ENCODE measurements around the gene OPA3.

DNA sequence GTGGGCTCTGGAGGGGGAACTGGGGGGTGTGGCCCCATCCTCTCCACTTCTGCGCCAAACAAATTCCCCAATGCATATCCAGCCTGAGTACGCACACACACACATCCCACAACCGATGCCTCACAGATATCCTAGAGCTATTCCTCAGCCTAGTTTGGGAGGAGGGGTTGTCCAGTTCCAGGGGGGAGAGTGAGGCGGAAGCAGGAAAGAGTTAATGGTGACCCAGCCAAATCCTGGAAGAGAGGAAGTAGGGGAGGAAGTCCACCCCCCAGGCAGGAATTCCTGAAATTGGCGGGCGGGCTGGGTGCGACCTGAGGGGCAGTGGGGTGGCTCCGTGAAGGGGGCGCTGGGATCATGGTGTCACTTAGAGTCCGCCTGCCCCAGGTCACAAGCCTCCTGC lies 16.5 kb upstream of the OPA3 start:
- TF ChIP-seq, protein P1, sequence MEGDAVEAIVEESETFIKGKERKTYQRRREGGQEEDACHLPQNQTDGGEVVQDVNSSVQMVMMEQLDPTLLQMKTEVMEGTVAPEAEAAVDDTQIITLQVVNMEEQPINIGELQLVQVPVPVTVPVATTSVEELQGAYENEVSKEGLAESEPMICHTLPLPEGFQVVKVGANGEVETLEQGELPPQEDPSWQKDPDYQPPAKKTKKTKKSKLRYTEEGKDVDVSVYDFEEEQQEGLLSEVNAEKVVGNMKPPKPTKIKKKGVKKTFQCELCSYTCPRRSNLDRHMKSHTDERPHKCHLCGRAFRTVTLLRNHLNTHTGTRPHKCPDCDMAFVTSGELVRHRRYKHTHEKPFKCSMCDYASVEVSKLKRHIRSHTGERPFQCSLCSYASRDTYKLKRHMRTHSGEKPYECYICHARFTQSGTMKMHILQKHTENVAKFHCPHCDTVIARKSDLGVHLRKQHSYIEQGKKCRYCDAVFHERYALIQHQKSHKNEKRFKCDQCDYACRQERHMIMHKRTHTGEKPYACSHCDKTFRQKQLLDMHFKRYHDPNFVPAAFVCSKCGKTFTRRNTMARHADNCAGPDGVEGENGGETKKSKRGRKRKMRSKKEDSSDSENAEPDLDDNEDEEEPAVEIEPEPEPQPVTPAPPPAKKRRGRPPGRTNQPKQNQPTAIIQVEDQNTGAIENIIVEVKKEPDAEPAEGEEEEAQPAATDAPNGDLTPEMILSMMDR (IDR thresholded peaks at IDR 0.05), result no peak
- TF ChIP-seq POLR2A (IDR thresholded peaks at IDR 0.05) (no peak), POLR2AphosphoS5 (IDR thresholded peaks at IDR 0.05) (no peak)
